Measurements from ENCODE around the gene SYNE2.

DNA sequence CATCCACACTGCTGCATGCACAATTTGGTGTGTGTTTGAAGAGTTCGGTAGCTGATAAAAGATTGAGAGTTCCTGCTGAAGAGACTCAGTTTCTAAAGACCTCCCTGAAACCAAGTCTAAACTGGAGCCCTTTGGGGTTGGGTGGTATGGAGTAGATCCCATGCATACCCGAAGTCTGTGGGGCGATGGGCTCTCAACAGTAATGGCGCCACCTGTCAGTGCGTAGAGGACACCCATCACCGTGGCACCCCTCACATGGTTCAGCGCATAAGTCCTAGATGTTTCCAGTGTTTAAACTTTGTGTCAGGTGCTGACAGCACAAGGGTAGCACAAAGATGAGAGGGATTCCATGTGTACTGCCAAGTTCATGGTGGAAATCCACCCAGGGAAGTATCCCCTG is 355.5 kb downstream of the SYNE2 start:
- TF ChIP-seq, protein P1, sequence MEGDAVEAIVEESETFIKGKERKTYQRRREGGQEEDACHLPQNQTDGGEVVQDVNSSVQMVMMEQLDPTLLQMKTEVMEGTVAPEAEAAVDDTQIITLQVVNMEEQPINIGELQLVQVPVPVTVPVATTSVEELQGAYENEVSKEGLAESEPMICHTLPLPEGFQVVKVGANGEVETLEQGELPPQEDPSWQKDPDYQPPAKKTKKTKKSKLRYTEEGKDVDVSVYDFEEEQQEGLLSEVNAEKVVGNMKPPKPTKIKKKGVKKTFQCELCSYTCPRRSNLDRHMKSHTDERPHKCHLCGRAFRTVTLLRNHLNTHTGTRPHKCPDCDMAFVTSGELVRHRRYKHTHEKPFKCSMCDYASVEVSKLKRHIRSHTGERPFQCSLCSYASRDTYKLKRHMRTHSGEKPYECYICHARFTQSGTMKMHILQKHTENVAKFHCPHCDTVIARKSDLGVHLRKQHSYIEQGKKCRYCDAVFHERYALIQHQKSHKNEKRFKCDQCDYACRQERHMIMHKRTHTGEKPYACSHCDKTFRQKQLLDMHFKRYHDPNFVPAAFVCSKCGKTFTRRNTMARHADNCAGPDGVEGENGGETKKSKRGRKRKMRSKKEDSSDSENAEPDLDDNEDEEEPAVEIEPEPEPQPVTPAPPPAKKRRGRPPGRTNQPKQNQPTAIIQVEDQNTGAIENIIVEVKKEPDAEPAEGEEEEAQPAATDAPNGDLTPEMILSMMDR (IDR thresholded peaks at IDR 0.05), result no peak
- TF ChIP-seq POLR2AphosphoS5 (IDR thresholded peaks at IDR 0.05; ENCODE audit: insufficient read depth in 1 of 2, low read depth in 1 of 2), result no peak

Data from vagina (tissue), 2 donors.